DMS53 treated with DMSO at 0.1 percent for 48 hours (cell line): ENCODE results near the gene ANKRD33B.
"Not testable (repeated sequence)": the region's sequence is repeated elsewhere in the genome, so short reads cannot be mapped to it uniquely, and the experiment has no call there.

Source experiments
- DNase-seq: peaks from one replicate; lab custom pipeline; 2025; ENCODE audit not compliant: unreplicated experiment; lab: John Stamatoyannopoulos, UW

The ANKRD33B gene

GRCh38 chr5:10654566-10654965 is 90.7 kb downstream of the ANKRD33B start:
- DNase-seq, result no peak

GRCh38 chr5:10655161-10655971 is 91.5 kb downstream of the ANKRD33B start:
- peak; percentile 90 for DNase-seq

- DNase-seq, result no peak
Observed at GRCh38 chr5:10655972-10656830, 92.3 kb downstream of the ANKRD33B start.

- DNase-seq, result no peak
Observed at GRCh38 chr5:10658265-10658664, 94.4 kb downstream of the ANKRD33B start.

GRCh38 chr5:10660135-10660534 is 96.3 kb downstream of the ANKRD33B start:
- DNase-seq, result no peak

- no peak for DNase-seq
Observed at GRCh38 chr5:10660720-10661387, 97.0 kb downstream of the ANKRD33B start.

GRCh38 chr5:10661401-10661800 is 97.5 kb downstream of the ANKRD33B start:
- no peak for DNase-seq

GRCh38 chr5:10662083-10662482 is 98.2 kb downstream of the ANKRD33B start:
- no peak for DNase-seq

GRCh38 chr5:10662661-10663488 is 99.0 kb downstream of the ANKRD33B start:
- no peak for DNase-seq

GRCh38 chr5:10663489-10664179 is 99.8 kb downstream of the ANKRD33B start:
- DNase-seq, result no peak

GRCh38 chr5:10664180-10664769 is 100.4 kb downstream of the ANKRD33B start:
- not testable (repeated sequence) for DNase-seq

GRCh38 chr5:10665799-10666198 is 101.9 kb downstream of the ANKRD33B start:
- no peak for DNase-seq

GRCh38 chr5:10666531-10667299 is 102.8 kb downstream of the ANKRD33B start:
- no peak for DNase-seq

GRCh38 chr5:10667431-10668057 is 103.7 kb downstream of the ANKRD33B start:
- DNase-seq, result no peak

- DNase-seq, result no peak
Observed at GRCh38 chr5:10668697-10669096, 104.8 kb downstream of the ANKRD33B start.

GRCh38 chr5:10669983-10670382 is 106.1 kb downstream of the ANKRD33B start:
- no peak for DNase-seq

GRCh38 chr5:10671041-10672008 is 107.5 kb downstream of the ANKRD33B start:
- DNase-seq, result no peak
